IgD-negative memory B cell (primary cell): ENCODE results near the gene EPB41L4B. TPM values are rescaled to one million over a fixed set of nuclear protein-coding genes. Genes with fewer than 3 reads are reported as not detected.

Experiments used
- H3K27ac Mint-ChIP-seq, 3 donors: one replicate each; pipeline ENCODE4 v1.8.0; 2020 to 2022; ENCODE audit warnings: mild to moderate bottlenecking in 3 of 3, mixed read lengths in 3 of 3, moderate library complexity in 1 of 3
- H3K27me3 Mint-ChIP-seq: one replicate; pipeline ENCODE4 v1.8.0; 2021; ENCODE audit warnings: mixed read lengths
- H3K36me3 Mint-ChIP-seq: one replicate; pipeline ENCODE4 v1.8.0; 2020; ENCODE audit warnings: mild to moderate bottlenecking, mixed read lengths
- H3K4me1 Mint-ChIP-seq, 3 donors: one replicate each; pipeline ENCODE4 v1.8.0; 2020 to 2022; ENCODE audit warnings: mixed read lengths in 3 of 3, mild to moderate bottlenecking in 1 of 3
- H3K4me3 Mint-ChIP-seq, 4 donors: one replicate each; pipeline ENCODE4 v1.8.0; 2020 to 2022; ENCODE audit warnings: mild to moderate bottlenecking in 4 of 4, mixed read lengths in 4 of 4, moderate library complexity in 3 of 4
- H3K9me3 Mint-ChIP-seq, 3 donors: one replicate each; pipeline ENCODE4 v1.8.0; 2020 to 2021; ENCODE audit warnings: mixed read lengths in 3 of 3, mild to moderate bottlenecking in 1 of 3
- polyA plus RNA-seq: library from polyadenylated mRNA; unstranded; fragments of 300-500 nt; fragmentation: Illumina TruSeq; gene quantifications from one replicate; pipeline ENCODE4 v1.2.3, GENCODE V29; 2021

Gene EPB41L4B
- polyA plus RNA-seq, 1 donor from 2014 or later, result not detected

DNA sequence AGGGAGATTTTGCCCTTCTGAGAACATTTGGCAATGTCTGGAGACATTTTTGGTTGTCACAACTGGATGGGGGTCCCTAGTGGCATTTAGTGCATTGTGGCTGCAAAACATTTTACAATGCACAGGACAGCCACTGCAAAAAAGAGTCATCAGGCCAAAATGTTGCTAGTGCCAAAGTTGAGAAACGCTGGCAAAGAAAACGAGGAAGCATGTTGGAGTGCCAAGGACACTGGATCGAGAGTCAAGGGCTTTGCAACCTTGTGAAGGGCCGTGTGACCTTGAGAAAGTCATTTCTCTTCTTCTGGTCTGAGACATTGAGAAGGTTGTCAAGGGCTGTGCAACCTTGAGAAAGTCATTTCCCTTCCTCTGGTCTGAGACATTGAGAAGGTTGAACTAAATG is 108.1 kb downstream of the EPB41L4B start:
- Mint-ChIP-seq H3K27ac (no peak overlapping the region), H3K9me3 (peaks cover 0 to 1% (median 0%) of the 10 kb centered on the region in 3 donors)

DNA sequence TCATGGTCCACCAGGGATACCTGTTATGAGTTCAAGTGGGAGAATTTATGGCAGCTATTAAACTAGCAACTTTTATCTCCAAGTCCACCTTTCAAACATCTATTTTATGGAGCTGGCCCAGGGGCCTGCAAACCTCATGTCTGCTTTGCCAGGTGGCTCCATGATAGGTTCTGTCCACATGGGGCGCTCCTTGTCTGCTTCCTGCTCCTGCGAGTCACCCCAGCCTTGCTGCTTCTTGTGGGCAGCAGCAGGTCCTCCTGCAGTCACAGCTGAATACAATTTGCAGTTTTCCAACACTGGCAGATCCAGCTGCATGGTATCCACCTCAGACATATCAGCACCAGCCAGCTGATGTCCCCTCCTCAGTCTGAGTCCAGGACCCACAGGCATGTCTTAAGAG is 114.2 kb downstream of the EPB41L4B start:
- Mint-ChIP-seq H3K4me1 (no peaks in the 10 kb centered on the region), H3K27ac (no peak overlapping the region), H3K27me3 (peaks cover 2% of the 10 kb centered on the region), H3K36me3 (no peaks in the 10 kb centered on the region), H3K4me3 (no peak overlapping the region), H3K9me3 (no peaks in the 10 kb centered on the region)

More for the DNA sequence above, 108.1 kb downstream of the EPB41L4B start:
- Mint-ChIP-seq H3K27me3 (no peaks in the 10 kb centered on the region), H3K36me3 (no peaks in the 10 kb centered on the region), H3K4me1 (no peaks in the 10 kb centered on the region), H3K4me3 (no peak overlapping the region)

DNA sequence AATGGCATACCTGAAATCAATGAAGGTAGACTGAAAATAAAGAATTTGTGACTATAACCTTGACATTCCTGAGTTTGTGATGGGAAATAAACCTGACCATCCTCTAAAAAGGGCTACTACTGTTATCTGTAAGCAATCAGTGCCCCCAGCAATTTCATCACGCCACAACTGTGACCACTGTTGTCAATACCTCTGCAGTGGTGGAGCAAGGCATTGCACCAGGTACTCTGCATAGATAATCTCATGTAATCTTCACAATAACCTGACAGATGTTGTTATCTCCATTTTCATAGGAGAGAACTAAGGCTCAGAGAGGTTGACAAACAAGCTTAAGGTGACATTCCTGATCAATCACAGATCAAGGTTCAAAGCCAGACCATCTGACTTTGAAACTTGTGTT is 115.3 kb downstream of the EPB41L4B start:
- H3K27ac Mint-ChIP-seq, result no peak overlapping the region
- H3K36me3 Mint-ChIP-seq, result no peaks in the 10 kb centered on the region
- no peaks in the 10 kb centered on the region for H3K9me3 Mint-ChIP-seq
- peaks cover 2% of the 10 kb centered on the region for H3K27me3 Mint-ChIP-seq
- H3K4me3 Mint-ChIP-seq, result no peak overlapping the region
- H3K4me1 Mint-ChIP-seq, result no peaks in the 10 kb centered on the region

DNA sequence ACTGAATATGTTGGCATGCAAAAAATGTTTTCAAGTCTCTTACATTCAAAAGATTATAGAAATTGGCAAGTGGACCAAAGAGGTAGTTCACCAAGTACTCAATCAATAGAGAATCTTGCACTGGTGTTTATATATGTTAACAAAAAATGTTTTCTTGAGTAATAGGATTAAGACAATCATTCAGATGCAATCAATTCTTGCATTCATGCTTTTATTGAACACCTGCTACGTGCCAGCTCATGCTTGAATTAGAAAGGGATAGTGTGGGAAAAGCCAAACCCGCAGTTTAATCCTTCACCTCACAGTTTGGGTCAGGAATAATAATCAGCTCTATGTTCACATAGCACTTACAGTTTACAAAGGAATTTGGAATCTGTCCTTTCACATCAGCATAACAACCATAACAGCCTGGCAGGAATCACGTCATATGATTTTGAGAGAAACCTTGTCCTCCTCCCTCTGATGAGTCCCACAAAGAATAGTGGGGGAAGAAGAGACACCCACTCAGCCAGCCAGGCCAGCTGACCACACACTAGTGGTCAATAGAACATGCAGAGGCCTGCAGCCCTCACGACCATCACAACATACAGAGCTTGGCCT is 117.0 kb downstream of the EPB41L4B start:
- H3K36me3 Mint-ChIP-seq, result no peaks in the 10 kb centered on the region
- H3K9me3 Mint-ChIP-seq, result no peaks in the 10 kb centered on the region
- H3K4me1 Mint-ChIP-seq, result no peaks in the 10 kb centered on the region
- peaks cover 3% of the 10 kb centered on the region for H3K27me3 Mint-ChIP-seq
- H3K27ac Mint-ChIP-seq, result no peak overlapping the region
- H3K4me3 Mint-ChIP-seq, result no peak overlapping the region

DNA sequence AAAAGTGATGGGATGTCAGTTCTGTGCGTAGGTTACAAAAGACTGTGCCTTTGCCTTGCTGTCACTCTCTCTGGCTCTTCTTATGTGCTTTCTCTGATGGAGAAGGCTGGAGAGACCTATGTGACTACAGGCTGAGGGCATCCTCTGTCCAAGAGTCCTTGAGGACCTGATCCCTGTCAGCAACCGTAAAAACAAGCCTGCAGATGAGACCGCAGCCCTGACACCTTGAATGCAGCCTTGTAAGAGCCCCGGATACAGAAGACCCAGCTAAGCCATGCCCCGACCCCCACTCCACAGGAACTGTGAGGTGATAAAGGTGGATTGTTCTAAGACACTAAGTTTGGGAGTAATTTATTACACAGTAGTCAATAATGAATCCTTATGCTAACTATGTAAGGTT is 121.2 kb downstream of the EPB41L4B start:
- no peaks in the 10 kb centered on the region for H3K4me1 Mint-ChIP-seq
- peaks cover 4% of the 10 kb centered on the region for H3K36me3 Mint-ChIP-seq
- no peaks in the 10 kb centered on the region for H3K9me3 Mint-ChIP-seq
- H3K27me3 Mint-ChIP-seq, result peaks cover 3% of the 10 kb centered on the region
- no peak overlapping the region for H3K4me3 Mint-ChIP-seq
- H3K27ac Mint-ChIP-seq, result no peak overlapping the region

DNA sequence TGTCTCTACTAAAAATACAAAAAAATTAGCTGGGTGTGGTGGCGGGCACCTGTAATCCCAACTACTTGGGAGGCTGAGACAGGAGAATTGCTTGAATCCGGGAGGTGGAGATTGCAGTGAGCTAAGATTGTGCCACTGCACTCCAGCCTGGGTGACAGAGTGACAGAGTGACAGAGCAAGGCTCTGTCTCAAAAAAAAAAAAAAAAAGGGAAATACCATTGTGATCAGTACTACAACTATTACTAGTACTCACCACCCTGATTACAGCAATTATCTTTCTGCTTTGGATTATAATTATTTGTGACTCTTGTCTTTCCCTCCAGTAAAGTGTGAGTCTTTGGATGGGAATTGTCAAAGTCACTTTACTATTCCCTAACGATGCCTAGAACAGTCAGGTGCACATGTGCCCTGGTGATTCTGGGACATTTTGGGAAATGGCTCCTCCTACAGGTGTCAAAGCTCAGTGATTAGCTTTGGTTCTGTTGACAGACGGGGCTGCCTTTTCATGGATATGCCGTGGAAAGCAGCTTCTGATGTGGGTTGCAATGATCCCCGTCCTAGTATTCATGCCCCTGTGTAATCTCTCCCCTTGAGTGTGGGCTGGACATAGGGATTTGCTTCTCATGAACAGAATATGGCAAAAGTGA is 122.0 kb downstream of the EPB41L4B start:
- Mint-ChIP-seq H3K4me1 (no peaks in the 10 kb centered on the region), H3K27me3 (peaks cover 3% of the 10 kb centered on the region), H3K9me3 (no peaks in the 10 kb centered on the region), H3K4me3 (no peak overlapping the region), H3K27ac (no peak overlapping the region), H3K36me3 (peaks cover 4% of the 10 kb centered on the region)

DNA sequence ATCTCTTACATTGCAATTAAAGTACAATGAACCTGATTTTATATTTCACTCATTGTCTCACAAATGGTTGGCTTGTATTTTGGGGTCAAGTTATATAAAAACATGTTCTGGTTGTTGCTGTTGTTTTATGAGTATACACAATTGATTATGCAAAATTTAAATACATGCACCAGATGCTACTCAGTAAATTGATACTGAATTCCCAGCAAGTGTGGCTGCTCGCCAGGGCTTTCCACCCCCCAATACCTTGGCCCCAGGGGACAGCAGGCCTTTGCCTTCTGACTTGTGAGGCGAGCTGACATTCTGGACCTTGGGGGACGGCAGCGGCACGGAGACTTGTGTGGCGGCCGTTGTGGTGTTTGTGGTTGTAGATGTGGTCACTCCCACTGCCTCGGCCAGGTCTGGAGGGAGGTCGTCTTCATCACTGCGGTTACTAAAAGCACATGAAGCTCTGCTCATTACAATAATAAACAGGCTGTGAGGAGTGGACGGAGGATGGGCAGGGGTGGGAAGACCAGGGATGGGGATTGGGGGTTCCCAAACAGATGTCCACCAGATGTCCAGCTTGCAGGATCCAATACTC is 126.8 kb downstream of the EPB41L4B start:
- peaks cover 0 to 4% (median 0%) of the 10 kb centered on the region in 3 donors for H3K9me3 Mint-ChIP-seq
- peaks cover 3% of the 10 kb centered on the region for H3K27me3 Mint-ChIP-seq
- no peak overlapping the region for H3K4me3 Mint-ChIP-seq
- peaks cover 6% of the 10 kb centered on the region for H3K36me3 Mint-ChIP-seq
- H3K27ac Mint-ChIP-seq, result no peak overlapping the region
- H3K4me1 Mint-ChIP-seq, result no peaks in the 10 kb centered on the region

DNA sequence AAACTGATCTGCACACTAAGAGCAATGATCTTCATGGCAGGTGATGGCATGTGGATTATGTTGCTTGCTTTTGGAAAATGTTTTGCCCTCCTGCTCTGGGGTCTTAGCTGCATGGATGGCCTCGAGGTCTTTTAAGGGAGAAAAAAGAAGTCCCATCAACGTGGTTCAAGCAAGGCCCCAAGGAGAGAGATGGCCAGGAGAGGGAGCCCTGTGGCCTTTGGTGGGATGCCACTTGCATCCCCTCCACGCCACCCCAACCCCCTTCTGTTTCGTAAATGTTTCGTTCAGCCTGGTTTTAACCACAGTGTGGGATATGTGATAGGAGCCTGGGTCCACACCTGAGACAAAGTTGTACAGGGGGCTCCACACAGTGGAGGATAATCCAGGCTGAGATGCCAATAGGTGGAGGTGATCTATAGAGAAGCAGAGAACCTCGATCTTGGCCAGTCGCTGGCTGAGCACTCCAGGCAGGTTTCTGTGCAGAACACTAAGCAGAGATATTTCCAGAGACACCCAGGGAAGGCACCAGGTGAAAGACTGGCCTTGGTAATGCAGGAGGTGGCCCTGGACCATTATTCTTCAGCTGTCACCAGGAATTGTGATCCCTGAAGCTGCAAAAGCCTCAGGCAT is 128.0 kb downstream of the EPB41L4B start:
- H3K27ac Mint-ChIP-seq, result no peak overlapping the region
- H3K36me3 Mint-ChIP-seq, result peaks cover 6% of the 10 kb centered on the region
- no peaks in the 10 kb centered on the region for H3K4me1 Mint-ChIP-seq
- H3K9me3 Mint-ChIP-seq, result peaks cover 0 to 4% (median 0%) of the 10 kb centered on the region in 3 donors
- no peak overlapping the region for H3K4me3 Mint-ChIP-seq
- peaks cover 1% of the 10 kb centered on the region for H3K27me3 Mint-ChIP-seq

DNA sequence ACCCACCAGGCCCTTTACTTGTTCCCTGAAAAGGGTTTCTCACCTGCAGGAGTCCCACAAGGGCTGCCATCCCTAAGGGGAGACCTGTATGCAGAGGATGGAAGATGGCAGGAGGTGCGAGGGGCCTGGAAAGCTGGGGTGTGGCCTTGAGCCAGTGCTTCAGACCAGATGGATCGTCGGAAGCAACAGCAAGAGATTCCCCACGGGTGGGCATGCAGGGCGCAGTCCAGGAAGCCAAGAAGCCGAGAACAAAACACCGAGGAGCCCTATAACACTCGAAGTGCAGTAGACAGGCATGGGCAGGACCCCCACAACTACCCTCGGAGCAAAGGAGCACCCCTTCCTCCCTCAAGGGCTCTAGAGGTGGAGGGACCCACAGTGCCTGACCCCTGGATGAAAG is 129.1 kb downstream of the EPB41L4B start:
- H3K27ac Mint-ChIP-seq, result no peak overlapping the region
- H3K4me3 Mint-ChIP-seq, result no peak overlapping the region
- peaks cover 6% of the 10 kb centered on the region for H3K36me3 Mint-ChIP-seq
- H3K4me1 Mint-ChIP-seq, result no peaks in the 10 kb centered on the region
- H3K27me3 Mint-ChIP-seq, result peaks cover 1% of the 10 kb centered on the region
- H3K9me3 Mint-ChIP-seq, result peaks cover 0 to 4% (median 0%) of the 10 kb centered on the region in 3 donors

DNA sequence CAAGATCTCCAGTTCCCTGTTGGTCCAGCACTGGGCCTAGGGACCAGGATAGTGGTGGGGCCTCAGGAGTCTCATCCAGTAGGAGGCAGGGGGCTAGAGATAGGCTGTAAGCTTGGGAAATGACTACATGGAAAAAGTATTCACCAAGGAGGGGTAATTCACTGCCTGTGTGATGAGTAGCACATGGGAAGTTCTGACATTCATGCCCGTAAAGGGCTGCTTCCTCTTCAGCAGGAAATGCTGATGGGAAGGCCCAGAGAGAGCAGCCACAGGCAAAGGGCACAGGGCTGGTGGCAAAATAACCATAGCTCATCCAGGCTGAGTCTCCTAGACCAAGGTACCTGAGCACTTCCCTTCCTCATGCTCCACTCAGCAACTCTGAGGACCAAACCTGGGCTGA is 130.7 kb downstream of the EPB41L4B start:
- Mint-ChIP-seq H3K9me3 (peaks cover 0 to 4% (median 0%) of the 10 kb centered on the region in 3 donors), H3K4me3 (no peak overlapping the region), H3K27ac (no peak overlapping the region), H3K4me1 (no peaks in the 10 kb centered on the region), H3K36me3 (peaks cover 5% of the 10 kb centered on the region), H3K27me3 (peaks cover 1% of the 10 kb centered on the region)

DNA sequence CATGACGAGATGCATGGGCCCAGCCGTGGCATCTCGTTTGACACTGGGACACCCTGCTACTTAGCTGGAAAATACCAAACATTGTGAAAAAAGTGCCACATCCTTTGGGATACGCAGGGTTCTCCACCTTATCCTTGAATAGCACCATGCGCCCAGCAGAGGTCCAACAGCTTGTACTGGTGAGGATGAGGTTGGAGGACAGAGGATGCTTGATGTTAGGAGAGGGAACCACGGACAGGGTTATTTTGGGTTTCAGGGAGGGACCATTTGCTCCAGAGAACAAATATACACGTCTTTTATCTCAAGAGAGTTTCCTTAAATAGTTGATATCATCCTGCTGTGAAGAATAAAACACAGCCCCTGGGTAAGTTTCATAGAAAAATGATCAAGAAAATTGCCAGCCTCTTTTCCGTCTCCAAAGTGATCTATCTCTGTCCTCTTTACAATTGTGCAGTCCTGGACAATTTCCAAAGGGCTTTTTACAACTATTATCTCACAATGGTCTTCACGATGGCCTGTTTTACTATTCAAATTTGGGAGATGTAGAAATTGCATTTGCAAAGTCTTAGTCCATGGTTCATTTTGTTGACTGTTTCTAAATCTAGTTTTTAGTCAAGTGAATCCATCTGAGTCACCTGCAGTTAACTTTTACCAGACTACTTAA is 133.9 kb downstream of the EPB41L4B start:
- Mint-ChIP-seq H3K4me1 (no peaks in the 10 kb centered on the region), H3K9me3 (peaks cover 0 to 4% (median 0%) of the 10 kb centered on the region in 3 donors), H3K27me3 (peaks cover 3% of the 10 kb centered on the region), H3K36me3 (no peaks in the 10 kb centered on the region), H3K4me3 (no peak overlapping the region), H3K27ac (no peak overlapping the region)

DNA sequence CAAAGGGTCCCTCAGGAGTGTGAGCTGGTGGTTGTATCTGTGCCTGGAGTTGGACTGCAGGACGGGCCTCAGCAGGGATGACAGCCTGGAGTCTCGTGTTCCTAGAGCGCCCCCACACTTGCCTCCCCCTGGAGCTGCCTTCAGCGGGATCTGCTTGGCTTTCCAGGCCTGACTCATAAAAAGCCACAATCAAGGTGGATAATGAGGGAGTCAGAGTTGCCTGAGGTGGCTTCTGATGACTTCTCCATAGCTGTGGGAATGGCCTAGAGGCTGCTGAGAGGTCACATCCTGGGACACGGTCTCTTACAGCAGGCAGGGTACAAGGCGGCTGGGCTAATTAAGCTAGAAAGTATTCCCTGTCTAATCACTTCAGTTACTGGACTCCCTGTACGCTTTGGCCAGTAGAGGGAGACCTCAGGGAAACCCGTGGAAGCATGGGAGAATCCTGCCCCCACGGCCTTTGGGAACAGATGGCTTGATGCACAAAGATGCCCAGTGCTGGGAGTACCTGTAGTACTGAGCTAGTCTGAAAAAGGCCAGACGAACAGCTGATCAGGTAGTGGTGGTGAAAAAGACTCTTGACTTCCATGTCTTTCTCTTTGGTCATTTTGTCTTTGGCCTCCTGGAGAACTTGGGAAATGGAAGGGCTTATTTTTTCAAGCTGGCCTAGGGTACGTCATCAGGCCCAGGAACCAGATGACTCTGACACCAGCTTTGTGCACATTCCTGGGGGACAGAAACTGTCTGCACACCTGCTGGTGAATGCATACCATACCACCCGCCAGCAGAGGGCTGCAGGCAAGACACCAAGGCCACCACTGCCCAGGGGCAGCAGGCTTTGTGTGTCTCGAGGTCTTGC is 137.7 kb downstream of the EPB41L4B start:
- Mint-ChIP-seq H3K36me3 (no peaks in the 10 kb centered on the region), H3K27me3 (peaks cover 7% of the 10 kb centered on the region), H3K9me3 (no peaks in the 10 kb centered on the region), H3K4me3 (no peak overlapping the region), H3K4me1 (no peaks in the 10 kb centered on the region), H3K27ac (no peak overlapping the region)

DNA sequence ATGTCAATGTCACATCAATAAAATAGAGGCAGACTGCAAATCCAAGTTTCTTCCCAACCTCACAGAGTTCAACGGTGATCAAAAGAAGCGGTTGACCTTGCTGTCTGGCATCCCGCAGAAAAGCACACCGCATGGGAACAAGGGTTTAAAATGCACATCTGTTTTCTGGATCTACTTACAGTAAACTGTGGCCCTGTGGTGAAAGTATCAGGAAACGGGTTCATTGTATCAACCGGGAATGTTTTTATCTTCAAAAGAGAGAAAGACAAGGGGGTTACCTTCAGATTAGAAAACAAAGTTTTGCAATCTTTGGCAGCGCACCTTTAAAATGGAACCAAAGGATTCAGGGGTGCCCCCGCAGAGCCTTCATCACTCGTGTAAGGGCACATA is 138.3 kb downstream of the EPB41L4B start:
- Mint-ChIP-seq H3K27me3 (peaks cover 8% of the 10 kb centered on the region), H3K4me3 (no peak overlapping the region), H3K9me3 (no peaks in the 10 kb centered on the region), H3K4me1 (no peaks in the 10 kb centered on the region), H3K27ac (no peak overlapping the region), H3K36me3 (no peaks in the 10 kb centered on the region)

DNA sequence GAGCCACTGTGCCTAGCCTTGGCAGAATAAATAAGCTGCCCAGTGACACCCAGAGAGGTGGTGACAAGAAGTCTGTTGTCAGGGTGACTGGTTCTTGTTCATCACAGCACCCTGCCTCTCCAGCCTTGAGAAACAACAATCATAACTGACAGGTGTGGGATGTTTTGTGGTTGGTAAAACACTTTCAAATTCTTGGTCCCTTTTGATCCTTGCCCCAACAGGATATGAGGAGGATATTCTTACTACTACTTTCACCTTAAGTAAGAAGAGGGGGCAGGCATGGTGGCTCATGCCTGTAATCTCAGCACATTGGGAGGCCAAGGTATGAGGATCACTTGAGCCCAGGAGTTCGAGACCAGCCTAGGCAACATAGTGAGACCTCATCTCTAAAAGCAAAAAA is 139.6 kb downstream of the EPB41L4B start:
- peaks cover 8% of the 10 kb centered on the region for H3K27me3 Mint-ChIP-seq
- H3K4me1 Mint-ChIP-seq, result no peaks in the 10 kb centered on the region
- H3K27ac Mint-ChIP-seq, result no peak overlapping the region
- no peak overlapping the region for H3K4me3 Mint-ChIP-seq
- H3K9me3 Mint-ChIP-seq, result no peaks in the 10 kb centered on the region
- H3K36me3 Mint-ChIP-seq, result no peaks in the 10 kb centered on the region
